Adipocyte (in vitro differentiated cells): ENCODE data around the gene MAGEC3.

ENCODE experiments used
- DNase-seq: peaks from one replicate; pipeline ENCODE4 v3.0.0-alpha.2; 2015; ENCODE audit warnings: low read depth
- H3K27me3 ChIP-seq: replicated peaks from 2 replicates; pipeline ENCODE4 v1.7.0; 2013; ENCODE audit warnings: mild to moderate bottlenecking, low read length, moderate library complexity; ENCODE audit not compliant: control insufficient read depth, insufficient read depth
- H3K36me3 ChIP-seq: 2 replicates; pipeline ENCODE4 v1.7.0; 2013; ENCODE audit warnings: low read length, mild to moderate bottlenecking, moderate library complexity; ENCODE audit not compliant: control insufficient read depth, insufficient read depth, severe bottlenecking
- H3K4me1 ChIP-seq: 2 replicates; pipeline ENCODE4 v1.7.0; 2013; ENCODE audit warnings: mild to moderate bottlenecking, low read length, moderate library complexity; ENCODE audit not compliant: control insufficient read depth, insufficient read depth
- H3K4me3 ChIP-seq: 2 replicates; pipeline ENCODE4 v1.7.0; 2013; ENCODE audit warnings: mild to moderate bottlenecking, low read length, moderate library complexity
- H3K9ac ChIP-seq: 2 replicates; pipeline ENCODE4 v1.7.0; 2013; ENCODE audit warnings: mild to moderate bottlenecking, low read length, moderate library complexity
- H3K9me3 ChIP-seq: 2 replicates; pipeline ENCODE4 v1.7.0; 2013; ENCODE audit warnings: mild to moderate bottlenecking, low read length, moderate library complexity; ENCODE audit not compliant: control insufficient read depth

The MAGEC3 gene

GRCh38 chrX:141945426-141945825 lies 107.3 kb downstream of the MAGEC3 start:
- Histone ChIP-seq H3K4me1 (no peaks in the 10 kb centered on the region), H3K27me3 (no peaks in the 10 kb centered on the region), H3K9me3 (peaks cover 2% of the 10 kb centered on the region), H3K36me3 (no peaks in the 10 kb centered on the region), H3K4me3 (no peak overlapping the region), H3K9ac (no peak overlapping the region)
- DNase-seq, result no peak

GRCh38 chrX:141947350-141947749 lies 109.2 kb downstream of the MAGEC3 start:
- H3K4me1 ChIP-seq, result no peaks in the 10 kb centered on the region
- H3K4me3 ChIP-seq, result no peak overlapping the region
- no peaks in the 10 kb centered on the region for H3K27me3 ChIP-seq
- H3K9ac ChIP-seq, result no peak overlapping the region
- peaks cover 9% of the 10 kb centered on the region for H3K9me3 ChIP-seq
- H3K36me3 ChIP-seq, result no peaks in the 10 kb centered on the region
- no peak for DNase-seq
